ENCODE data around the gene RANGAP1. TPM values are rescaled to one million over a fixed set of nuclear protein-coding genes. Genes with fewer than 3 reads are reported as not detected.

RANGAP1 gene
- polyA plus RNA-seq, 3 donors, result 8.3 to 30.2 (median 8.5) TPM

DNA sequence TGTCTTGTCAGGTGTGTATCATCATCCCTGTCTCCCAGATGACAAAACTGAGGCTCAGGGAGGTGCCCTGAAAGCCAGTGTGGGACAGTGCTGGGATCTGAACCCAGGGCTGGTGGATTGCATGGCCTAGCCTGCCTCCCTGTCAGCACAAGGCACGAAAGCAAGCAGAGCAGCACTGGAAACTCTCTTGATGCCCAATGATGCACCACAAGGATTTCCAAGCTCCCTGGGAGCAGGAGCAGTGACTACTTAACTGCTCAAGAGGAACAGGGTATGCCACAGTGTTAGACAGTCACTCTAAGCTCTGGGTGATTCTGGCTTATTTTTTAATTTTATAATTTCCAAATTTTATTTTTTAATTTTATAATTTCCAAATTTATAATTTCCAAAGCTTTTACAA is 24.3 kb upstream of the RANGAP1 start:
- Histone ChIP-seq H3K27me3 (ENCODE audit: control insufficient read depth in 2 of 2, insufficient read depth in 2 of 2, low read length in 2 of 2) (no peaks in the 10 kb centered on the region), H3K79me2 (ENCODE audit: insufficient read depth, low read length) (peaks cover 81% of the 10 kb centered on the region), H4K20me1 (ENCODE audit: insufficient read depth, low read length) (peaks cover 72% of the 10 kb centered on the region), H2AFZ (ENCODE audit: insufficient read depth, low read depth, low read length, poor library complexity, severe bottlenecking) (no peak overlapping the region), H3K27ac (ENCODE audit: low read depth in 1 of 2, low read length in 2 of 2) (no peak overlapping the region), H3K9ac (ENCODE audit: insufficient read depth, low read length, poor library complexity, severe bottlenecking) (no peak overlapping the region), H3K9me3 (replicated peaks in 1 of 2; ENCODE audit: control insufficient read depth in 1 of 2, insufficient read depth in 1 of 2, low read length in 2 of 2) (no peaks in the 10 kb centered on the region), H3K4me2 (replicated peaks; ENCODE audit: extremely low read depth, low read length, poor library complexity, severe bottlenecking) (no peak overlapping the region), H3K4me3 (replicated peaks in 1 of 3; ENCODE audit: low read depth in 2 of 3, low read length in 3 of 3) (no peak overlapping the region), H3K36me3 (replicated peaks in 1 of 2; ENCODE audit: control insufficient read depth in 1 of 2, insufficient read depth in 2 of 2, low read length in 2 of 2) (peaks cover 14 to 21% of the 10 kb centered on the region in 2 donors), H3K4me1 (ENCODE audit: control insufficient read depth in 1 of 2, insufficient read depth in 2 of 2, low read length in 2 of 2) (no peaks in the 10 kb centered on the region)
- WGBS (ENCODE audit: insufficient coverage), result 92% methylated on average over 1 of the region's 1 CpG
- DNase-seq, result no peak
- Mint-ChIP-seq H3K9me3 (peaks cover 0 to 2% (median 0%) of the 10 kb centered on the region in 7 donors), H3K27ac (peak overlapping the region in 1 of 7 donors; percentile 50), H3K4me1 (peaks cover 28% of the 10 kb centered on the region), H3K4me3 (no peak overlapping the region), H3K27me3 (ENCODE audit: low read depth in 3 of 3) (peaks cover 0 to 1% (median 0%) of the 10 kb centered on the region in 3 donors), H3K36me3 (peaks cover 28 to 40% of the 10 kb centered on the region in 2 donors)
- intact Hi-C loops (cut with micrococcal nuclease), result no loop called here
- TF ChIP-seq, protein P1, sequence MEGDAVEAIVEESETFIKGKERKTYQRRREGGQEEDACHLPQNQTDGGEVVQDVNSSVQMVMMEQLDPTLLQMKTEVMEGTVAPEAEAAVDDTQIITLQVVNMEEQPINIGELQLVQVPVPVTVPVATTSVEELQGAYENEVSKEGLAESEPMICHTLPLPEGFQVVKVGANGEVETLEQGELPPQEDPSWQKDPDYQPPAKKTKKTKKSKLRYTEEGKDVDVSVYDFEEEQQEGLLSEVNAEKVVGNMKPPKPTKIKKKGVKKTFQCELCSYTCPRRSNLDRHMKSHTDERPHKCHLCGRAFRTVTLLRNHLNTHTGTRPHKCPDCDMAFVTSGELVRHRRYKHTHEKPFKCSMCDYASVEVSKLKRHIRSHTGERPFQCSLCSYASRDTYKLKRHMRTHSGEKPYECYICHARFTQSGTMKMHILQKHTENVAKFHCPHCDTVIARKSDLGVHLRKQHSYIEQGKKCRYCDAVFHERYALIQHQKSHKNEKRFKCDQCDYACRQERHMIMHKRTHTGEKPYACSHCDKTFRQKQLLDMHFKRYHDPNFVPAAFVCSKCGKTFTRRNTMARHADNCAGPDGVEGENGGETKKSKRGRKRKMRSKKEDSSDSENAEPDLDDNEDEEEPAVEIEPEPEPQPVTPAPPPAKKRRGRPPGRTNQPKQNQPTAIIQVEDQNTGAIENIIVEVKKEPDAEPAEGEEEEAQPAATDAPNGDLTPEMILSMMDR (IDR thresholded peaks at IDR 0.05), result no peak

DNA sequence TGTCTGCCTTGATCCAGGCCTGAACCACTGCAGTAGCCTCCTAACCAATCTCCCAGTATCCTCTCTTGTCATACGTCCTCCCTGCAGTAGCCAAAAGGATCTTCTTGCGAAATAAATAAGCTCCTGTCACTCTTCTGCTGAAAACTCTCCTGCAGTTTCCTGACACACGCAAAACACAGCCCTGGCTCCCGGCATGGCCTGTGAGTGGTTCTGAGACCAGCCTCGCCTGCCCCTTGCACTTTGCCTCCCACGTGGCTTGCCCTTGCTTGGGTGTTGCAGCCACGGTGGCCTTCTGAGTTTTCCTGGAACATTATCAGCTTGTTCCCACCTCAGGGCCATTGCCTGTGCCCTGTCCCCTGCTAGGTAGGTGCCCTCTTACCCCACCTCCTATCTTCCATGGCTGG is 22.6 kb upstream of the RANGAP1 start:
- Histone ChIP-seq H2AFZ (ENCODE audit: insufficient read depth, low read depth, low read length, poor library complexity, severe bottlenecking) (no peak overlapping the region), H3K36me3 (replicated peaks in 1 of 2; ENCODE audit: control insufficient read depth in 1 of 2, insufficient read depth in 2 of 2, low read length in 2 of 2) (peaks cover 10 to 16% of the 10 kb centered on the region in 2 donors), H3K4me2 (replicated peaks; ENCODE audit: extremely low read depth, low read length, poor library complexity, severe bottlenecking) (no peak overlapping the region), H3K4me1 (ENCODE audit: control insufficient read depth in 1 of 2, insufficient read depth in 2 of 2, low read length in 2 of 2) (no peaks in the 10 kb centered on the region), H3K27me3 (ENCODE audit: control insufficient read depth in 2 of 2, insufficient read depth in 2 of 2, low read length in 2 of 2) (no peaks in the 10 kb centered on the region), H3K79me2 (ENCODE audit: insufficient read depth, low read length) (peaks cover 90% of the 10 kb centered on the region), H3K27ac (ENCODE audit: low read depth in 1 of 2, low read length in 2 of 2) (peak overlapping the region in 1 of 2 donors; percentile 39), H3K9me3 (replicated peaks in 1 of 2; ENCODE audit: control insufficient read depth in 1 of 2, insufficient read depth in 1 of 2, low read length in 2 of 2) (no peaks in the 10 kb centered on the region), H3K9ac (ENCODE audit: insufficient read depth, low read length, poor library complexity, severe bottlenecking) (no peak overlapping the region), H4K20me1 (ENCODE audit: insufficient read depth, low read length) (peaks cover 76% of the 10 kb centered on the region), H3K4me3 (replicated peaks in 1 of 3; ENCODE audit: low read depth in 2 of 3, low read length in 3 of 3) (no peak overlapping the region)
- Mint-ChIP-seq H3K27ac (peak overlapping the region in 4 of 7 donors; percentile 0 to 68 (median 47)), H3K4me3 (no peak overlapping the region), H3K4me1 (peaks cover 36% of the 10 kb centered on the region), H3K36me3 (peaks cover 25 to 44% of the 10 kb centered on the region in 2 donors), H3K27me3 (ENCODE audit: low read depth in 3 of 3) (peaks cover 0 to 1% (median 0%) of the 10 kb centered on the region in 3 donors), H3K9me3 (peaks cover 0 to 2% (median 0%) of the 10 kb centered on the region in 7 donors)
- TF ChIP-seq, protein P1 (IDR thresholded peaks at IDR 0.05), result no peak
- 44% methylated on average over 7 of the region's 7 CpGs for WGBS (ENCODE audit: insufficient coverage)
- no peak for DNase-seq
- intact Hi-C loops (cut with micrococcal nuclease), result no loop called here

Data from CD14-positive monocyte (primary cell).